ENCODE measurements around the gene BRF1.

DNA sequence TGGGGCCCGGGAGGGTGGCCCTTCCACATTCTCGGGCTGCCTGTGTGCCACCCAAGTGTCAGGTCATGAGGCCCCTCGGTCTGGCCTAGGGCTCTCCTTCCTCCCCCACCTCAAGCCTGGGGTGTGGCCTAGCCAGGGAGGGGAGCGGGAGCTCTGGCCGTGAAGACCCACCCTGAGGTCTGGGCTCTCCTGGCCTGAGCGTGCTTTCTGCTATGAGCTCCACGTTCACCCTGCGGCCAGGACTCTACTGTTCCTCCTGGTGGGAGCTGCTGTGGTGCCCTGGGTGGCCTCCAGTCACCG, 25.7 kb upstream of the BRF1 start:
- no peak for TF ChIP-seq POLR2A (IDR thresholded peaks at IDR 0.05; ENCODE audit: borderline replicate concordance, extremely low read depth, insufficient read depth, insufficient read length)
- TF ChIP-seq RAD21 (IDR thresholded peaks at IDR 0.05; ENCODE audit: low read depth), result no peak
- TF ChIP-seq, protein P1, sequence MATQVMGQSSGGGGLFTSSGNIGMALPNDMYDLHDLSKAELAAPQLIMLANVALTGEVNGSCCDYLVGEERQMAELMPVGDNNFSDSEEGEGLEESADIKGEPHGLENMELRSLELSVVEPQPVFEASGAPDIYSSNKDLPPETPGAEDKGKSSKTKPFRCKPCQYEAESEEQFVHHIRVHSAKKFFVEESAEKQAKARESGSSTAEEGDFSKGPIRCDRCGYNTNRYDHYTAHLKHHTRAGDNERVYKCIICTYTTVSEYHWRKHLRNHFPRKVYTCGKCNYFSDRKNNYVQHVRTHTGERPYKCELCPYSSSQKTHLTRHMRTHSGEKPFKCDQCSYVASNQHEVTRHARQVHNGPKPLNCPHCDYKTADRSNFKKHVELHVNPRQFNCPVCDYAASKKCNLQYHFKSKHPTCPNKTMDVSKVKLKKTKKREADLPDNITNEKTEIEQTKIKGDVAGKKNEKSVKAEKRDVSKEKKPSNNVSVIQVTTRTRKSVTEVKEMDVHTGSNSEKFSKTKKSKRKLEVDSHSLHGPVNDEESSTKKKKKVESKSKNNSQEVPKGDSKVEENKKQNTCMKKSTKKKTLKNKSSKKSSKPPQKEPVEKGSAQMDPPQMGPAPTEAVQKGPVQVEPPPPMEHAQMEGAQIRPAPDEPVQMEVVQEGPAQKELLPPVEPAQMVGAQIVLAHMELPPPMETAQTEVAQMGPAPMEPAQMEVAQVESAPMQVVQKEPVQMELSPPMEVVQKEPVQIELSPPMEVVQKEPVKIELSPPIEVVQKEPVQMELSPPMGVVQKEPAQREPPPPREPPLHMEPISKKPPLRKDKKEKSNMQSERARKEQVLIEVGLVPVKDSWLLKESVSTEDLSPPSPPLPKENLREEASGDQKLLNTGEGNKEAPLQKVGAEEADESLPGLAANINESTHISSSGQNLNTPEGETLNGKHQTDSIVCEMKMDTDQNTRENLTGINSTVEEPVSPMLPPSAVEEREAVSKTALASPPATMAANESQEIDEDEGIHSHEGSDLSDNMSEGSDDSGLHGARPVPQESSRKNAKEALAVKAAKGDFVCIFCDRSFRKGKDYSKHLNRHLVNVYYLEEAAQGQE (IDR thresholded peaks at IDR 0.05; ENCODE audit: low read depth), result no peak
- TF ChIP-seq, protein P2, sequence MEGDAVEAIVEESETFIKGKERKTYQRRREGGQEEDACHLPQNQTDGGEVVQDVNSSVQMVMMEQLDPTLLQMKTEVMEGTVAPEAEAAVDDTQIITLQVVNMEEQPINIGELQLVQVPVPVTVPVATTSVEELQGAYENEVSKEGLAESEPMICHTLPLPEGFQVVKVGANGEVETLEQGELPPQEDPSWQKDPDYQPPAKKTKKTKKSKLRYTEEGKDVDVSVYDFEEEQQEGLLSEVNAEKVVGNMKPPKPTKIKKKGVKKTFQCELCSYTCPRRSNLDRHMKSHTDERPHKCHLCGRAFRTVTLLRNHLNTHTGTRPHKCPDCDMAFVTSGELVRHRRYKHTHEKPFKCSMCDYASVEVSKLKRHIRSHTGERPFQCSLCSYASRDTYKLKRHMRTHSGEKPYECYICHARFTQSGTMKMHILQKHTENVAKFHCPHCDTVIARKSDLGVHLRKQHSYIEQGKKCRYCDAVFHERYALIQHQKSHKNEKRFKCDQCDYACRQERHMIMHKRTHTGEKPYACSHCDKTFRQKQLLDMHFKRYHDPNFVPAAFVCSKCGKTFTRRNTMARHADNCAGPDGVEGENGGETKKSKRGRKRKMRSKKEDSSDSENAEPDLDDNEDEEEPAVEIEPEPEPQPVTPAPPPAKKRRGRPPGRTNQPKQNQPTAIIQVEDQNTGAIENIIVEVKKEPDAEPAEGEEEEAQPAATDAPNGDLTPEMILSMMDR (IDR thresholded peaks at IDR 0.05 in 2 of 3, conservative IDR thresholded peaks at IDR 0.05 in 1 of 3; ENCODE audit: borderline replicate concordance in 1 of 3, insufficient read depth in 1 of 3, low read depth in 2 of 3, low read length in 2 of 3), result no peak
- TF ChIP-seq, protein P3, sequence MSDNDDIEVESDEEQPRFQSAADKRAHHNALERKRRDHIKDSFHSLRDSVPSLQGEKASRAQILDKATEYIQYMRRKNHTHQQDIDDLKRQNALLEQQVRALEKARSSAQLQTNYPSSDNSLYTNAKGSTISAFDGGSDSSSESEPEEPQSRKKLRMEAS (IDR thresholded peaks at IDR 0.05), result no peak
- no peak for TF ChIP-seq EZH2 (IDR thresholded peaks at IDR 0.05)
- TF ChIP-seq SP1 (IDR thresholded peaks at IDR 0.05; ENCODE audit: low read depth), result no peak
- TF ChIP-seq ZNF274 (IDR thresholded peaks at IDR 0.05; ENCODE audit: low read depth, low read length), result no peak
- TF ChIP-seq YY1 (IDR thresholded peaks at IDR 0.05; ENCODE audit: extremely low read depth, insufficient replicate concordance, low read depth, low read length), result no peak
- TF ChIP-seq EGR1 (IDR thresholded peaks at IDR 0.05; ENCODE audit: low read depth), result no peak
- no peak for TF ChIP-seq JUND (IDR thresholded peaks at IDR 0.05)

All from HCT116 (cell line).